Osteoblast (primary cell): ENCODE results near the gene SINHCAF. TPM values are rescaled to one million over a fixed set of nuclear protein-coding genes. Genes with fewer than 3 reads are reported as not detected.
A peak's percentile ranks its signal among the peaks of the same experiment; 100 is the strongest.

Experiments used
- DNase-seq: peaks from one replicate; pipeline ENCODE4 v3.0.0; 2011; ENCODE audit warnings: low spot score, mixed read lengths; ENCODE audit not compliant: insufficient read length; ENCODE audit errors: missing footprints
- H2AFZ ChIP-seq: 2 replicates; pipeline ENCODE4 v1.6.0; 2011; ENCODE audit warnings: mild to moderate bottlenecking, low read length
- H3K27ac ChIP-seq: 2 replicates; pipeline ENCODE4 v1.5.1; 2011; ENCODE audit warnings: mild to moderate bottlenecking, low read depth, low read length, moderate library complexity
- H3K27me3 ChIP-seq: 2 replicates; pipeline ENCODE4 v1.6.0; 2012; ENCODE audit warnings: mild to moderate bottlenecking, control low read depth, inconsistent platforms, low read length, moderate library complexity; ENCODE audit not compliant: insufficient read depth
- H3K36me3 ChIP-seq: 2 replicates; pipeline ENCODE4 v1.5.1; 2011; ENCODE audit warnings: mild to moderate bottlenecking, low read length, control low read depth, moderate library complexity; ENCODE audit not compliant: insufficient read depth
- H3K4me1 ChIP-seq: 2 replicates; pipeline ENCODE4 v1.5.1; 2011; ENCODE audit warnings: mild to moderate bottlenecking, low read length, control low read depth, moderate library complexity; ENCODE audit not compliant: insufficient read depth
- H3K4me2 ChIP-seq: 2 replicates; pipeline ENCODE4 v1.6.0; 2011; ENCODE audit warnings: mild to moderate bottlenecking, low read length; ENCODE audit not compliant: insufficient read depth
- H3K4me3 ChIP-seq: fragments of 200-600 bp; sonication (generic); 3 replicates; pipeline ENCODE4 v1.5.1; 2012; ENCODE audit warnings: mild to moderate bottlenecking, low read length, inconsistent platforms; ENCODE audit not compliant: insufficient read depth
- H3K79me2 ChIP-seq: 2 replicates; pipeline ENCODE4 v1.6.0; 2012; ENCODE audit warnings: mild to moderate bottlenecking, low read length, control low read depth, inconsistent platforms; ENCODE audit not compliant: insufficient read depth
- H3K9me3 ChIP-seq: 2 replicates; pipeline ENCODE4 v1.5.1; 2011; ENCODE audit warnings: low read depth, low read length, control low read depth
- H4K20me1 ChIP-seq: 2 replicates; pipeline ENCODE4 v1.6.0; 2012; ENCODE audit warnings: mild to moderate bottlenecking, low read length, control low read depth; ENCODE audit not compliant: insufficient read depth
- CTCF ChIP-seq: IDR thresholded peaks from 2 replicates; pipeline ENCODE4 v1.5.1; 2011; ENCODE audit warnings: mild to moderate bottlenecking, low read depth, low read length, moderate library complexity; ENCODE audit errors: extremely low read depth
- total RNA-seq: library from RNA; depleted of rRNA; stranded (reverse); fragments of >200 nt; gene quantifications from 2 replicates; pipeline ENCODE4 v1.2.3, GENCODE V29; 2012

The SINHCAF gene
- total RNA-seq, 1 donor: 11.2 TPM

GRCh38 chr12:31289441-31289840, 36.5 kb downstream of the SINHCAF start:
- no peaks in the 10 kb centered on the region for H3K79me2 ChIP-seq
- no peak overlapping the region for H3K27ac ChIP-seq
- peaks cover 27% of the 10 kb centered on the region for H3K36me3 ChIP-seq
- no peak overlapping the region for H3K4me2 ChIP-seq
- H2AFZ ChIP-seq: no peak overlapping the region
- no peaks in the 10 kb centered on the region for H4K20me1 ChIP-seq
- H3K4me1 ChIP-seq: no peaks in the 10 kb centered on the region
- no peaks in the 10 kb centered on the region for H3K9me3 ChIP-seq
- H3K27me3 ChIP-seq: no peaks in the 10 kb centered on the region
- no peak overlapping the region for H3K4me3 ChIP-seq
- TF ChIP-seq CTCF: no peak
- DNase-seq: no peak

- no peak for TF ChIP-seq CTCF
- no peak overlapping the region for H3K4me2 ChIP-seq
- no peaks in the 10 kb centered on the region for H4K20me1 ChIP-seq
- no peaks in the 10 kb centered on the region for H3K79me2 ChIP-seq
- H2AFZ ChIP-seq: no peak overlapping the region
- no peak for DNase-seq
- H3K9me3 ChIP-seq: no peaks in the 10 kb centered on the region
- H3K27ac ChIP-seq: no peak overlapping the region
- H3K4me1 ChIP-seq: no peaks in the 10 kb centered on the region
- H3K4me3 ChIP-seq: no peak overlapping the region
- H3K36me3 ChIP-seq: peaks cover 30% of the 10 kb centered on the region
- H3K27me3 ChIP-seq: no peaks in the 10 kb centered on the region
Observed at GRCh38 chr12:31288381-31288780, 37.6 kb downstream of the SINHCAF start.

- H4K20me1 ChIP-seq: no peaks in the 10 kb centered on the region
- no peaks in the 10 kb centered on the region for H3K27me3 ChIP-seq
- H3K27ac ChIP-seq: no peak overlapping the region
- no peaks in the 10 kb centered on the region for H3K79me2 ChIP-seq
- DNase-seq: no peak
- no peak overlapping the region for H2AFZ ChIP-seq
- peaks cover 9% of the 10 kb centered on the region for H3K36me3 ChIP-seq
- H3K4me2 ChIP-seq: no peak overlapping the region
- no peaks in the 10 kb centered on the region for H3K9me3 ChIP-seq
- H3K4me3 ChIP-seq: no peak overlapping the region
- TF ChIP-seq CTCF: no peak
- H3K4me1 ChIP-seq: no peaks in the 10 kb centered on the region
Observed at GRCh38 chr12:31280183-31280582, 45.8 kb downstream of the SINHCAF start.

GRCh38 chr12:31279390-31279924, 46.5 kb downstream of the SINHCAF start:
- no peak overlapping the region for H3K27ac ChIP-seq
- H3K36me3 ChIP-seq: peaks cover 3% of the 10 kb centered on the region
- H3K27me3 ChIP-seq: no peaks in the 10 kb centered on the region
- H3K4me1 ChIP-seq: no peaks in the 10 kb centered on the region
- no peaks in the 10 kb centered on the region for H4K20me1 ChIP-seq
- DNase-seq: peak; percentile 14
- no peaks in the 10 kb centered on the region for H3K79me2 ChIP-seq
- no peaks in the 10 kb centered on the region for H3K9me3 ChIP-seq
- H3K4me2 ChIP-seq: no peak overlapping the region
- H2AFZ ChIP-seq: no peak overlapping the region
- no peak overlapping the region for H3K4me3 ChIP-seq
- no peak for TF ChIP-seq CTCF
